ENCODE data around the gene NASP. TPM values are rescaled to one million over a fixed set of nuclear protein-coding genes. Genes with fewer than 3 reads are reported as not detected.
A peak's percentile ranks its signal among the peaks of the same experiment; 100 is the strongest.

NASP gene
- total RNA-seq (2014; rRNA removed; shearing (Covaris generic); ENCODE audit: low replicate concordance), result 89.4 and 99.6 TPM in 2 replicates

GRCh38 chr1:45583666-45584350 is at the start of gene NASP:
NASP (plus strand) TSS chr1:45584041; CDS start chr1:45584147, 106 bp downstream.
- in situ Hi-C loops (cut with HindIII; ENCODE audit: low pct_unique_long_range_greater_than_20kb, low sequenced_read_pairs), result no loop called here
- peak; percentile 89 for DNase-seq (ENCODE audit: low read depth)

- DNase-seq (ENCODE audit: low read depth), result no peak
Observed at GRCh38 chr1:45535988-45536766, 47.7 kb upstream of the NASP start.

GRCh38 chr1:45536886-45537285 is 47.0 kb upstream of the NASP start:
- in situ Hi-C loops (cut with HindIII; ENCODE audit: low pct_unique_long_range_greater_than_20kb, low sequenced_read_pairs), result no loop called here
- DNase-seq (ENCODE audit: low read depth), result no peak

More at GRCh38 chr1:45535988-45536766, 47.7 kb upstream of the NASP start:
- in situ Hi-C loops (cut with HindIII; ENCODE audit: low pct_unique_long_range_greater_than_20kb, low sequenced_read_pairs), result no loop called here

- in situ Hi-C loops (cut with HindIII; ENCODE audit: low pct_unique_long_range_greater_than_20kb, low sequenced_read_pairs), result no loop called here
- DNase-seq (ENCODE audit: low read depth), result no peak
Observed at GRCh38 chr1:45541193-45541592, 42.6 kb upstream of the NASP start.

- in situ Hi-C loops (cut with HindIII; ENCODE audit: low pct_unique_long_range_greater_than_20kb, low sequenced_read_pairs), result no loop called here
- no peak for DNase-seq (ENCODE audit: low read depth)
Observed at GRCh38 chr1:45542591-45542990, 41.2 kb upstream of the NASP start.

- in situ Hi-C loops (cut with HindIII; ENCODE audit: low pct_unique_long_range_greater_than_20kb, low sequenced_read_pairs), result no loop called here
- no peak for DNase-seq (ENCODE audit: low read depth)
Observed at GRCh38 chr1:45543581-45544417, 40.0 kb upstream of the NASP start.

- in situ Hi-C loops (cut with HindIII; ENCODE audit: low pct_unique_long_range_greater_than_20kb, low sequenced_read_pairs), result no loop called here
- DNase-seq (ENCODE audit: low read depth), result no peak
Observed at GRCh38 chr1:45544530-45544929, 39.3 kb upstream of the NASP start.

- in situ Hi-C loops (cut with HindIII; ENCODE audit: low pct_unique_long_range_greater_than_20kb, low sequenced_read_pairs), result no loop called here
- DNase-seq (ENCODE audit: low read depth), result no peak
Observed at GRCh38 chr1:45545019-45545493, 38.8 kb upstream of the NASP start.

- DNase-seq (ENCODE audit: low read depth), result no peak
- in situ Hi-C loops (cut with HindIII; ENCODE audit: low pct_unique_long_range_greater_than_20kb, low sequenced_read_pairs), result no loop called here
Observed at GRCh38 chr1:45545553-45546310, 38.1 kb upstream of the NASP start.

GRCh38 chr1:45550401-45551351 is 33.2 kb upstream of the NASP start, which contains the start of gene AKR1A1:
AKR1A1 (plus strand) TSS chr1:45550826; CDS start chr1:45561795, 10,969 bp downstream.
- peak; percentile 95 for DNase-seq (ENCODE audit: low read depth)
- in situ Hi-C loops (cut with HindIII; ENCODE audit: low pct_unique_long_range_greater_than_20kb, low sequenced_read_pairs), result no loop called here

GRCh38 chr1:45551684-45552083 is 32.2 kb upstream of the NASP start:
- in situ Hi-C loops (cut with HindIII; ENCODE audit: low pct_unique_long_range_greater_than_20kb, low sequenced_read_pairs), result no loop called here
- no peak for DNase-seq (ENCODE audit: low read depth)

GRCh38 chr1:45552331-45552730 is 31.5 kb upstream of the NASP start:
- in situ Hi-C loops (cut with HindIII; ENCODE audit: low pct_unique_long_range_greater_than_20kb, low sequenced_read_pairs), result no loop called here
- DNase-seq (ENCODE audit: low read depth), result no peak

- in situ Hi-C loops (cut with HindIII; ENCODE audit: low pct_unique_long_range_greater_than_20kb, low sequenced_read_pairs), result no loop called here
Observed at GRCh38 chr1:45554198-45554597, 29.6 kb upstream of the NASP start.

GRCh38 chr1:45557422-45557944 is 26.4 kb upstream of the NASP start:
- peak; percentile 51 for DNase-seq (ENCODE audit: low read depth)
- in situ Hi-C loops (cut with HindIII; ENCODE audit: low pct_unique_long_range_greater_than_20kb, low sequenced_read_pairs), result no loop called here

More at GRCh38 chr1:45554198-45554597, 29.6 kb upstream of the NASP start:
- DNase-seq (ENCODE audit: low read depth), result no peak

GRCh38 chr1:45563843-45564242 is 20.0 kb upstream of the NASP start:
- in situ Hi-C loops (cut with HindIII; ENCODE audit: low pct_unique_long_range_greater_than_20kb, low sequenced_read_pairs), result no loop called here

GRCh38 chr1:45566722-45567121 is 17.1 kb upstream of the NASP start:
- in situ Hi-C loops (cut with HindIII; ENCODE audit: low pct_unique_long_range_greater_than_20kb, low sequenced_read_pairs), result no loop called here
- DNase-seq (ENCODE audit: low read depth), result no peak

More at GRCh38 chr1:45563843-45564242, 20.0 kb upstream of the NASP start:
- no peak for DNase-seq (ENCODE audit: low read depth)
